GM15510 (cell line): ENCODE data around the gene MYOF.

Source experiments
- POLR2A ChIP-seq: IDR thresholded peaks from 3 replicates; pipeline ENCODE4 v1.6.1; 2011; ENCODE audit warnings: borderline replicate concordance; ENCODE audit not compliant: insufficient read length; ENCODE audit errors: extremely low read depth

MYOF gene

DNA sequence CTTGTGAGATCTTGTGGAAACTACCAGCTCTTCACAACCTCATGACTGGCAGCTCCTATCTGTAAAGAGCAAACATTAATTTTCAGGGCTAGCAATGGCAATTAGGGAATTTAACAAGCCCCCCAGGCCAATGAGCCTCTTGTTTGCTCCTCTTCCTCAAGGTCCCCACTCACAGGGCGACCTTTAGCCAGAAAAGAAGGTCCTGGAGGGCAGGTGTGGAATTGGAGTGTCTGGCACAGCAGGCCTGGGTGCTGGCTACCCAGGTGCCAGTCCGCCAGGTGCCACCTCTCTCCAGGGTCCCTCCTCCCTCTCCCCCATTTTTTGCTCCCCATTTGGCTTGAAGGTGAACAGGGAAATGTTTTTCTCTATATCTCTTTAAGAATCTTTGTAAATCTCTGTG lies 12.4 kb upstream of the MYOF start:
- no peak for TF ChIP-seq POLR2A

DNA sequence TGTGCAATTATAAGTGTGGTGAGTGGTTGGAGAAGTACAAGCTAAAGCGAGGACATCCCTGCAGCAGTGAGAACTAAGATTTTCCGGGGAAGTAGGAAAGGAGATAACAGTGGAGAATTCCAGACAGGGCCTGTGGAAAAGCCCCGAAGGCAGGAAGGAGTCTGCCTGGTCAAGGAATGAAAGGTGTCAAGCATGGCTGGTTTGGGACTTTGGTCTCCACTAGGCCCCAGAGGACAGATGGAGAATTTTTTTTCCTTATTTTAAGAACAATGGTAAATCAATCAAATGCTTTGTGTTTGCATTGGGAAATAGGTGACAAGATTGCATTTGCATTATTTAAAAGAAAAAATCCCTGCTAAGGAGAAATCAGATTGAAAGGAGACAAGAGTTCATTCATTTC lies 11.0 kb upstream of the MYOF start:
- TF ChIP-seq POLR2A = no peak

DNA sequence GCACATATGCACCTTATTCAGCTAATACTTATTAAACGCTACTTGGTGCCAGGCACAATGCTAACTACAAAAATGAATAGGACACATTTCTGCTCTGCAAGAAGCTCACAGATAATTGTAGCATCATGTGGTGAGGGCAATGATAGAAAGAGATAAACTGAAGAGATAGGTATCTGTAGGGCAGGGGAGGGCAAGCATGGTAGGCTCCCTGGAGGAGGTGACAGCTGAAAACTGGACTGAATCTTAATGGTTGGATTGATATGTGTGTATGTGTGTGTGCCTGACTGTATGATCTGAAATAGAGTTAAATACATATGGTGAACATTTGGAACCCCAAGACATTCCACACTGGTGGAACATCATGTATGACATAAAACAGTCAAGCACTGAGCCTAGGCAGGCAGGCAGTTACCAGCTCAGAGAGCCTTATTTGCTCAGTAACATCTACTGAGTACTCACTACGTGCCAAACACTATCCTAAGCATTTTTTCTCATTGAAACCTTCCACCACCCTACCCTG lies 9.5 kb upstream of the MYOF start:
- no peak for TF ChIP-seq POLR2A

DNA sequence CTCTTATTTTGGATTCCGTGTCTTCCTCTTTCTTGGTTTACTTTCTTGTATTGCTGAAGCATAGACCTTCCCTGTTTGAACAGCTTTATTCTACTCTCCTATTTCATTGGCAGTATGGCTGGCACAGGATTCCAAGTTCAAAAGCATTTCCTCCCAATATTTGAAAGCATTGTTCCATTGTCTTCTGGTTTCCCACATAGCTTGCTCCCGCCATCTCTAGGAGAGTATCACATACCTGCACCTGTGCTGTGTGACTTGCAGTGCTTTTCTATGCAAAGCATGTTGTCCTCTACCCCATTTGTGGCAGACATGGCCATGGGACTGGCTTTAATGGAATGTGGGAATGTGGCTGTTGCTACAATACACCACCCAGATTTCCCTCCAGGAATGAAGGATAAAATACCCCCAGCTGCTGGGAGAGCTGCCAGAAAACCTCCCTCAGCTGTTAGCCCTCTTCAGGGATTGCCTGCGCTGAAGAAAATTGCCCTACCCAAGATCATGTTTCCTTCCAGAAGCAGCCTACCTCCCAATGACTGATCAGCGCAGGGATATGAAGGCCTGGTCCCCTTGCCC lies 6.9 kb upstream of the MYOF start:
- TF ChIP-seq POLR2A = no peak

DNA sequence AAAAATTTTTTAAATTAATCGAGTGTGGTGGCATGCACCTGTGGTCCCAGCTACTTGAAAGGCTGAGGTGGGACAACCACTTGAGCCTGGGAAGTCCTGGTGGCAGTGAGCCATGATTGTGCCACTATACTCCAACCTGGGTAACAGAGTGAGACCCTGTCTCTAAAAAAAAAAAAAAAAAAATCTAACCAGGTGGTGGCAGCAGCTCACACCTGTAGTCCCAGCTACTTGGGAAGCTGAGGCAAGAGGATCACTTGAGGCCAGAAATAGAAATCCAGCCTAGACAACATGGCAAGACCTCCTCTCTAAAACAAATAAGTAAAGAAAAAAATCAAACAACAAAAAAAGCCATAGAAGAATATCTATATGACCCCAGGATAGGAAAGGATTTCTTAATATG lies 3.6 kb upstream of the MYOF start:
- TF ChIP-seq POLR2A = no peak

DNA sequence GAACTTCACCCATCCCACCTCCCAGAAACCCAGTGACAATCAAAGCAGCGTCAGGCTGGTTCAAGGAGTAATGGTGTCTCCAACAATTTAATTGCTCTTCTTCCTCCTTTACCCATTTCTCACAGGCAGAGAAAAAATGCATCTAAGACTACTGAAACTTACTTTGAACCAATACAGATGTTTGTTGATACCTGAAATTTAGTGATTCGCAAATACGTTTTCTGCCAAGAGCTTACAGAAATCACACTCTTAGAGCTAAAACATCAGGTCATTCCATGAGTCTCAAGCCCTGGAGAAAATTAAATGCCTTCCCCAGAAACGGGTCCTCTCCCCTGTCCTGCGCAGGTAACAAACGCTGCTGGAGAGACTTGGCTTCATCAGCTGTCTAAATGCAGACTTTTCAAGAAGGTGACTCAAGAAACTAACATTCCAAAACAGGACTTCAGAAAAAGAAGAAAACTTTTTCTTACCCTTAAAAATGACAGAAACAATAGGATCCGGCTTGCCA lies 443 bp downstream of the MYOF start:
- TF ChIP-seq POLR2A = no peak

DNA sequence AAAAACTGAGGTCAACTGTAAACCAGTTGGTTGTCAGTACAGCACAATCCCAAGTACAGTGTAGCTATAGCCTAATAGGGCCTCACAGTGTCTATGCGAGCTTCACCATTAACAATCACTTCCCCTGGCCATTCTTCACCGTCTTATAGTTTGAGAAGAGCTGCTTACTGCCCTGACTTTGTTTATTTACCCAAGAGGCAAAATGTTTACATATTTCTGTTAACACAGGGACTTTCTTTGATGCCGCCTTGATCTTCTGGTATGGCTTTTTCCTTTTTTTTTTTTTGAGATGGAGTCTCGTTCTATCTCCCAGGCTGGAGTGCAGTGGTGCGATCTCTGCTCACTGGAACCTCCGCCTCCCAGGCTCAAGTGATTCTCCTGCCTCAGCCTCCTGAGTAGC lies 3.3 kb downstream of the MYOF start:
- TF ChIP-seq POLR2A = no peak

DNA sequence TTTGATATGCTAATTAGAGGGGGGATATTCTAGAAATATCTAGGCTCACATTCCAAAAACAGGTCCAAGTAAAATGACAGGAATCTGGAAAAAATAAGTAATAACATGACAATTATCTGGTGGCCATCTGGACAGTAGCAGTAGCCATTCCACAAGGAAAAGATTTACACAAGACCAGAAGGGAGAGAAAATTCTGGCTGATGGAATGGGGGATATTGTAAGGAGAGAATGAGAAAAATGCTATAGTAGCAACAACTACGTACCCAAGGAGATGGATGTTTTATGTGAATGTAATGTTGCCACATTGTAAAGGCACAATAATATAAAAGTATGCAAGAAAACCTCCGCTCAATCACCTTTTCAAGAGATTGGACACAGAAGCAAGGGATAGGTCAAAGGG lies 5.4 kb downstream of the MYOF start:
- TF ChIP-seq POLR2A = no peak

DNA sequence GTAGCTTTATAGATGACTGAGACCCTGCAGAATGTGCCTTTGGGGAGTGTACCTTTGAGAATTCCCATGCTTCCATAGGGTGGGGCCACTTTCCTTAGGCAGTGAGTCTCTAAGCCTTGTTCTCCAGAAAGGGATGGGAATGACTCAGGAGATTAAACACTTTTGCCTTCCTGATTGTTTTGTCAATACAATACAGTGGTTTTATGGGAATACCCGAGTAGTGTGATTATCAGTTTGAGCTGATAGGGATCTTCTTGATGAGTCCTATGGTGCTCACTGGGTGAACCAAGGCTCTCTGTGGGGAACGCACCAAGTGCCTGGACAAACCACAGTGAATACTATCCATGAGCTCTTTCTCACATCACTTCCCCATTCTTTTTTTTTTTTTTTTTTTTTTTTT lies 6.3 kb downstream of the MYOF start:
- no peak for TF ChIP-seq POLR2A

DNA sequence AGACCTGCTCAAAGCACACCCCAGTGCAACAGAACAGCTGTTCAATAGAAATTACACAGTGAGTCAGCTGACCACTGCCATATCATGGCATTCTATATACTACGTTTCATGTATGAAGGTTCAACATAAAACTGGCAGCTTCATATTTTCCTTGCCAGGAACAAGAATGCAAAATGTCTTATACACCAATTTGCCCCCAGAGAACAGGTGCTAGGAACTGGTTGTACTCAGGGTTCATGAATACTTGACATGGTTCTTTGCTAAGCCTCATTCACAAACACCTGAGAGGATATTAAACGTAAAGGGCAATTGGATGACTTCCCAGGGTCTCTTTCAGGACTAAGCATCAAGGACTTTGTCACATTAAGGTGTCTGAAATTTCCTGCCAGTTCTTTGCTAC lies 6.9 kb downstream of the MYOF start:
- TF ChIP-seq POLR2A = no peak

DNA sequence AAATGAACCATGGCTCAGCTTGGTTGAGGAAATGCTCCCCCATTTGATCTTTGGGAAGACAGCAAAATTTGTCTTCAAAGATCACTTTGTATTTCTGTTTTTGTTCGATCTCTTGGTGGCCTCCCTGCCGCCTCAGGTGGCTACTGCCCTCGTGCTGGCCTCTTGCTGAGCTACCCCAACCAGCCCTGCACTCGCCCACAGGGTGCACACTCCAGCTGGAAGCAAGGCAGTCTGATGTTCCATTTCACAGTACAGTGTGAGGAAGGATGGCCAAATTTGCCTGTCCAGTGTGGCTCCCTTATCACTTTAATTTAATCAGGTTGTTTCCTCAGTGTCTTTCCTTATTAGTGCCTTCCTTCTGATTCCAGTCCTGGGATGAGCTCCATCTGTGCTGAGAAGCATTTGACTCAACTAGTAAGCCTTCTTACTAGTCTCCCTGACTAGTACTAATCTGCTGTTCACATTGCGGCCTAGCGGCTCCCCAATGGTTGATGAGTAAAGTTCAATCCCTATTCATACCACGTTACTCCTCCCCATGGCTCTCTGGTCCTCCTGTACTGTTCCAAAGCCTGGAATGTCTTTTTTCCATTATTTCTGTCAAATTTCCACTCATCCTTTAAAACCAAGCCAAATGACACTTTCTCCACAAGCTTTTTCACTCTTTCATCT lies 8.2 kb downstream of the MYOF start:
- no peak for TF ChIP-seq POLR2A

DNA sequence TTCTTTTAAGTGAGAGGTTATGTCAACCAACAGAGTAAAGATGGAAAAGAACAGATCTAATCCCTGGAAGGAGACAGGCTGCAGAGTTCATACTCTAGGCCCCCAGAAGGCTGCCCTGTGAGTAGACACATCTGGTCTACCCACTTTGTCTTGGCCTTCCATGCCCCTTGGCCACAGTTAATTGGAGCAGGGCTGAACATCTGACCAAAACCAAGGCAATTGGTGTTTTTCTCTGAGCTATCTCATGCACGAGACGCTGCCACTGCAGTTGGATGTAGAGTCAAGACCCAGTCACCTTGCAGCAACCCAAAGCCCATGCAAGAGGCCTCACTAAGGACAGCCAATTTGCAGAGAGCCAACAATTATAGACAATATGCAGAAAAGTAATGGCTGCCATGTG lies 9.0 kb downstream of the MYOF start:
- no peak for TF ChIP-seq POLR2A

DNA sequence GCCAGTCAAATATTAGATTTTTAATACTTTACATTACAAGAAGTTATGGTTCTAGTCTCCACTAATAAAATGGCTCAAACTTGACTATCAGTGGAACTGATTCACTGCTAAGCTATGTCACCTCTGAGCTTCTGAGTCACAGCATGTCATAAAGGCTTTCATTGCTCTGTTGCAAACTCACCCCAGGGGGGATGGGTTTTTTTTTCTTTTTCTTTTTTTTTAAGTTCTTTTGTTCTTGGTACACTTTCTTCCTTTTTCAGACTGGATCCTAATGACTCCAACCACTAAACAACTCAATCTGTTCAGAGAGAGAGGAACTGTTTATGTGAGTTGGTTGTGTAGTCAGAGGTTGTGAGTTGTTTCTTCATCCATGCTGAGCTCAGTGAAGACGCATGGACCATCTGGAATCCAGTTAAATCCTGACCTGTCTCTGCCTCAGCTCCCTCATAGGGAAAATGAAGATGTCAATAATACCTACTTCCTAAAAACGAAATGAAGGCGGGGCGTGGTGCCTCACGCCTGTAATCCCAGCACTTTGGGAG lies 11.0 kb downstream of the MYOF start:
- TF ChIP-seq POLR2A = no peak

DNA sequence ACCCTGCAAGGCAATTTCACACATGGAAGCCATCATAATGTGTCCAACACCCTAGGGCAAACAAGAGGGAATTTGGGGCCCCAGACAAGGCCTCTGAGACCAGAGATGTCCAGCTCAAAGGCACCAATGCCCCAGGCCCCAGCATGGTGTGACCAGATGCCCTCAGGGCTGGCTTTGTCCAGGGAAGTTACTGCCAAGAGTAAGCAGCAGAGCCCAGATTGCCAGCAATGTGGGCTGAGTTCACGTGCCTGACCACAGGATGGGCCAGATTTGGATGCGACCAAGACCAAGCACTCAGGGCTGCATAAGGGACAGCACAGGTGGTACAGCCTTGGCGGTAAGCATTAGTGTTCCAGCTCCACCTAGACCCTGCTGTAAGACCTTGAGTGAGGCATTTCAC lies 12.7 kb downstream of the MYOF start:
- no peak for TF ChIP-seq POLR2A

DNA sequence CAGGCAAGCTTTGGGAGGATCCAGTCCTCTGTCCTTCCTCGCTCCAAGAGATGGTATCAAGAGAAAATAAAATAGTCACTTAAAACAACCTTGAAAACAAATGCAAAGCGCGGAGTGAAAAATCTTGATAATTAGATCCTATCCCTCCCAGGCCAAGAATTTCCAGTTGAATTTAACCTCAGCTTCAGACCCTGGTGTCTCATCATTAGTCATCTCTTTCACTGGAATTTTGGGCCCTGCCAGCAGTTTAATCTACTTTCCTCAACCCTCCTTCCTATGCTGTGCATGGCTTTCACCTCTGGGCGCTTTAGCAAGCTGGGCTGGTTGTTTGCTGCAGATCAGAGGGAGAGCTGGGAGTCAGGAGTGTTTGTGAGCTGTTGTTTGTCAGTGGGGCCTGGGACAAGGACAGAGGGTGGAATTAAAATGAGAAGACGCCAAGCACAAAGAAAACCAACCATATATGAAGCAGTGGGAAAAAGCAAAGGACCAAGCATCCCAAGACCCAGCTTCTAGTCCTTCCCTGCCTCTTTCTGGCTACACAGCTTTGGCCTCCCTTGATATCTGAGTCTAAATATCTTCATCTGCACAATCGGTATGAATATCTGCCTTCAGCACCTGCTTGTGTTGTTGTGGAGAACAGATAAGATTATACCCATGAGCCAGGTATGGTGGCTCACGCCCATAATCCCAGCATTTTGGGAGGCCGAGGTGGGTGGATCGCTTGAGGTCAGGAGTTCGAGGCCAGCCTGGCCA lies 13.5 kb downstream of the MYOF start:
- no peak for TF ChIP-seq POLR2A
